Activated naive CD8-positive, alpha-beta T cell treated with anti-CD3 and anti-CD28 coated beads, Interleukin-2, amount 50 U/mL, for 24 hours (primary cell): ENCODE results near the gene CENPL.

ENCODE experiments used
- ATAC-seq: fragments of 150-1000 bp; cut with Tn5 transposase; one replicate; pipeline ENCODE4 v1.10.0; 2021
- DNase-seq: peaks from one replicate; pipeline ENCODE4 v3.0.0; 2021
- H3K27ac Mint-ChIP-seq: one replicate; pipeline ENCODE4 v1.8.0; 2021; ENCODE audit warnings: mild to moderate bottlenecking, mixed read lengths
- H3K27me3 Mint-ChIP-seq: one replicate; pipeline ENCODE4 v1.8.0; 2021; ENCODE audit warnings: mixed read lengths
- H3K36me3 Mint-ChIP-seq: one replicate; pipeline ENCODE4 v1.8.0; 2021; ENCODE audit warnings: low read depth, mixed read lengths
- H3K4me1 Mint-ChIP-seq: one replicate; pipeline ENCODE4 v1.8.0; 2021; ENCODE audit warnings: mixed read lengths
- H3K4me3 Mint-ChIP-seq: one replicate; pipeline ENCODE4 v1.8.0; 2021; ENCODE audit warnings: mild to moderate bottlenecking, moderate library complexity, mixed read lengths
- H3K9me3 Mint-ChIP-seq: one replicate; pipeline ENCODE4 v1.8.0; 2021; ENCODE audit warnings: mixed read lengths

CENPL gene

DNA sequence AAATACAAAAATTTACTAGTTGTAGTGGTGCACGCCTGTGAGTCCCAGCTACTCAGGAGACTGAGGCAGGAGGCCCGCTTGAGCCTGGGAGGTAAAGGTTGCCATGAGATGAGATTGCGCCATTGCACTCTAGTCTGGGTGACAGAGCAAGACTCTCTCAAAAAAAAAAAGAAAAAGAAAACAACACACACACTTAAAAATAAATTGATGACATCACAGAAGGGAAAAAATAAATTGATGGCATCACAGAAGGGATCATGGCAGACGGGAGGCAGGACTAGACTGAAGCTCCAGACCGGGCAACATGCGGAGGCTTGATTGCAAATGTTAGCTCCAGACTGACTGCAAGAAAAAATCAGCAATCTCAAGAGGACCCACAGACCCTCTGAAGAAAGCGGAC is 66.6 kb downstream of the CENPL start:
- H3K4me1 Mint-ChIP-seq = no peaks in the 10 kb centered on the region
- ATAC-seq (no peak), DNase-seq (no peak)
- peaks cover 12% of the 10 kb centered on the region for H3K9me3 Mint-ChIP-seq
- no peaks in the 10 kb centered on the region for H3K27me3 Mint-ChIP-seq
- H3K4me3 Mint-ChIP-seq = no peak overlapping the region
- no peak overlapping the region for H3K27ac Mint-ChIP-seq
- peaks cover 75% of the 10 kb centered on the region for H3K36me3 Mint-ChIP-seq

- Mint-ChIP-seq H3K4me3 (no peak overlapping the region), H3K4me1 (no peaks in the 10 kb centered on the region), H3K27me3 (no peaks in the 10 kb centered on the region), H3K27ac (no peak overlapping the region), H3K9me3 (peaks cover 7% of the 10 kb centered on the region), H3K36me3 (peaks cover 71% of the 10 kb centered on the region)
- ATAC-seq (no peak), DNase-seq (no peak)
Measured at GRCh38 chr1:173757666-173758065, 67.0 kb downstream of the CENPL start.

DNA sequence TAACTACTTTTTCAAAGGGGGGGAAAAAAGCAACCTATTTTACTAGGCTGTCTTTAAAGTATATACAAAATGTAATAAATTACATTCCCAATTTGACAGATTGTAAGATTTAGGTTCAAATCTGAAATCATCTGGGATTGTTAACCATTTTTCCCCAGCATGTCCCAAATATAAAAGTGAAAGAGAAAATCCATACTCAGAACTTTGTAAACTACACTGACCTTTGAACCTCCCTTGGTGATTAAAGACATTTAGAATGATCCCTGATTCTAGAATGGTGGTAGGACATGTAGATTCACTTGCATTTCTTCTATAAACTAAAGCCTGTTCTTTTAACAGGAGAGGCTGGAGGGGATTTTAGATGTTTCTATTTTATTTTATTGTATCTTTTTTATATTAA is 70.9 kb downstream of the CENPL start:
- Mint-ChIP-seq H3K4me3 (no peak overlapping the region), H3K27me3 (no peaks in the 10 kb centered on the region), H3K4me1 (no peaks in the 10 kb centered on the region), H3K9me3 (no peaks in the 10 kb centered on the region), H3K36me3 (peaks cover 41% of the 10 kb centered on the region), H3K27ac (no peak overlapping the region)
- ATAC-seq (no peak), DNase-seq (no peak)
